Stimulated activated CD8-positive, alpha-beta memory T cell treated with anti-CD3 and anti-CD28 coated beads, Interleukin-2, amount 100 ng/mL, for 1 hour (primary cell): Measurements from ENCODE around the gene PGLYRP4.

Experiments
- DNase-seq, 2 donors: peaks; one replicate each; pipeline ENCODE4 v3.0.0-alpha.2; 2020; ENCODE audit warnings: low read depth in 2 of 2

The PGLYRP4 gene

DNA sequence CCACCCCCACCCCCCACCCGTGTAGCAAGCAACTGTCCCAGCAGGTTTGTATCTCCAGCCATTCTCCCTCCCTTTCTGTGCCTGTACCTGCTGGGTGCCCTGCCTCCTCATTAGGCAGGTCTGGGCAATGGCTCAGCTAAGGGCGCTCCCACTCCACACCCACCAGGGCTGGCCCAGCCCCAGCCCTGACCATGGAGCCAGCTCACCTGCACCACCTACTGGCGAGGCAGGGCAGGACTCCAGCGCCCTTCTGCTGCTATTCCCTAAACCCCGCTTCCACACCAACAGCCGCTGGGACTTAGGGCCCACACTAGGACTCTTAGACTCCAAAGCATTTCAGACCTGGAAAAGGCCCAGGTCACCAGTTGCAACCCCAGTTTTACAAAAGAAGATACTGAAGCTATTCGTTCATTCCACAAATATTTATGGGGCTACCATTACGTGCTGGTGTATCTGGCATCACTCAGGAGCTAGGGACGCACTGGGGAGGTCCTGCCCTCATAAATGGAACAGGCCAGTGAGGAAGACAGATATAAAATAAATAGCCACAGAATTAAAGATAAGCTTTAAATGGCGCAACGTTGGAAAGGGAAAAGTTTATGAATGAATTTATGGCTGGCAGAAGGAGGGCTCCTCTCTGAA lies 59.9 kb downstream of the PGLYRP4 start:
- no peak for DNase-seq
